IMR-90 (cell line): Measurements from ENCODE around the gene PSEN2. TPM values are rescaled to one million over a fixed set of nuclear protein-coding genes. Genes with fewer than 3 reads are reported as not detected.

ENCODE experiments used
- ATAC-seq: fragments of 200-7000 bp; cut with Tn5 transposase; 2 replicates; pipeline ENCODE4 v1.9.1; 2020; ENCODE audit warnings: low read depth, mild to moderate bottlenecking, moderate library complexity
- BruUV-seq: library from RNA; stranded (reverse); fragments of 400-500 nt; replicated peaks from 2 replicates; lab custom pipeline; 2021; lab: Mats Ljungman, UMichigan
- CTCF ChIA-PET: fragments of 300-600 bp; formaldehyde crosslinking; extraction: SDS; loops from one replicate; lab custom pipeline; 2021; ENCODE audit warnings: antibody characterized with exemption; lab: Yijun Ruan, JAX
- POLR2A ChIA-PET: fragments of 300-600 bp; sonication (Branson Sonifier 250); formaldehyde crosslinking; loops from one replicate; lab custom pipeline; 2022; ENCODE audit warnings: antibody characterized with exemption; ENCODE audit not compliant: unreplicated experiment; lab: Charles Lee
- DNase-seq: peaks from one replicate; pipeline ENCODE4 v3.0.0; 2013
- H2AFZ ChIP-seq: replicated peaks from 2 replicates; pipeline ENCODE3; 2013; ENCODE audit warnings: low read length, mild to moderate bottlenecking; ENCODE audit not compliant: poor library complexity
- H2AK5ac ChIP-seq: 2 replicates; pipeline ENCODE4 v1.6.1; 2013; ENCODE audit warnings: low read depth, low read length, inconsistent platforms
- H2AK9ac ChIP-seq: replicated peaks from 2 replicates; pipeline ENCODE3; 2013; ENCODE audit warnings: mild to moderate bottlenecking, low read depth, low read length, moderate library complexity; ENCODE audit not compliant: poor library complexity
- H2BK120ac ChIP-seq: 2 replicates; pipeline ENCODE4 v1.6.1; 2013; ENCODE audit warnings: low read depth, low read length, inconsistent platforms
- H2BK15ac ChIP-seq: 3 replicates; pipeline ENCODE4 v1.6.1; 2013; ENCODE audit warnings: low read depth, low read length, inconsistent platforms
- H2BK20ac ChIP-seq: 2 replicates; pipeline ENCODE4 v1.6.1; 2013; ENCODE audit warnings: low read depth, mild to moderate bottlenecking, inconsistent platforms, low read length, moderate library complexity
- H2BK5ac ChIP-seq: 2 replicates; pipeline ENCODE4 v1.6.1; 2013; ENCODE audit warnings: mild to moderate bottlenecking, low read depth, low read length, inconsistent platforms; ENCODE audit not compliant: poor library complexity, severe bottlenecking
- H3K14ac ChIP-seq: replicated peaks from 2 replicates; pipeline ENCODE4 v1.6.1; 2013; ENCODE audit warnings: low read depth, low read length, inconsistent platforms
- H3K18ac ChIP-seq: 2 replicates; pipeline ENCODE4 v1.6.1; 2013; ENCODE audit warnings: low read depth, low read length, control low read depth
- H3K23ac ChIP-seq: 2 replicates; pipeline ENCODE4 v1.6.1; 2013; ENCODE audit warnings: low read depth, low read length, inconsistent platforms
- H3K27ac ChIP-seq: 2 replicates; pipeline ENCODE4 v1.5.1; 2013; ENCODE audit warnings: mild to moderate bottlenecking, control low read depth, low read length; ENCODE audit not compliant: insufficient read depth
- H3K27me3 ChIP-seq: 2 replicates; pipeline ENCODE4 v1.6.1; 2013; ENCODE audit warnings: low read length; ENCODE audit not compliant: control insufficient read depth, insufficient read depth
- H3K36me3 ChIP-seq: 2 replicates; pipeline ENCODE4 v1.6.1; 2013; ENCODE audit warnings: low read length, mixed read lengths; ENCODE audit not compliant: control insufficient read depth, insufficient read depth
- H3K4ac ChIP-seq: 2 replicates; pipeline ENCODE4 v1.6.1; 2013; ENCODE audit warnings: low read depth, low read length, inconsistent platforms
- H3K4me1 ChIP-seq: 2 replicates; pipeline ENCODE4 v1.6.1; 2013; ENCODE audit warnings: low read length, mixed read lengths; ENCODE audit not compliant: control insufficient read depth, insufficient read depth
- H3K4me2 ChIP-seq: 2 replicates; pipeline ENCODE4 v1.6.1; 2013; ENCODE audit warnings: low read depth, mild to moderate bottlenecking, control low read depth, low read length, moderate library complexity
- H3K4me3 ChIP-seq: 2 replicates; pipeline ENCODE4 v1.5.1; 2013; ENCODE audit warnings: low read depth, mild to moderate bottlenecking, control low read depth, low read length, moderate library complexity; ENCODE audit not compliant: insufficient read depth
- H3K56ac ChIP-seq: 2 replicates; pipeline ENCODE4 v1.6.1; 2013; ENCODE audit warnings: low read length, inconsistent platforms; ENCODE audit not compliant: insufficient read depth; ENCODE audit errors: extremely low read depth
- H3K79me1 ChIP-seq, 2 experiments: 2 replicates each; pipeline ENCODE4 v1.6.1; 2013; ENCODE audit warnings: low read length in 2 of 2, inconsistent platforms in 1 of 2, low read depth in 1 of 2
- H3K9ac ChIP-seq: 2 replicates; pipeline ENCODE4 v1.6.1; 2013; ENCODE audit warnings: low read depth, low read length, control low read depth
- H3K9me1 ChIP-seq: 2 replicates; pipeline ENCODE4 v1.6.1; 2013; ENCODE audit warnings: low read length, inconsistent platforms; ENCODE audit not compliant: insufficient read depth
- H3K9me3 ChIP-seq: 2 replicates; pipeline ENCODE4 v1.6.1; 2013; ENCODE audit warnings: low read length; ENCODE audit not compliant: control insufficient read depth, insufficient read depth
- H4K20me1 ChIP-seq: 2 replicates; pipeline ENCODE4 v1.6.1; 2013; ENCODE audit warnings: low read length, inconsistent platforms; ENCODE audit not compliant: insufficient read depth
- H4K5ac ChIP-seq: 2 replicates; pipeline ENCODE4 v1.6.1; 2013; ENCODE audit warnings: mild to moderate bottlenecking, low read depth, low read length, control low read depth
- H4K8ac ChIP-seq, 2 experiments: 2 replicates each; pipeline ENCODE4 v1.6.1; 2013; ENCODE audit warnings: low read depth in 2 of 2, low read length in 2 of 2, control low read depth in 1 of 2, inconsistent platforms in 1 of 2
- H4K91ac ChIP-seq: 2 replicates; pipeline ENCODE4 v1.6.1; 2013; ENCODE audit warnings: low read depth, low read length, inconsistent platforms; ENCODE audit not compliant: insufficient read depth
- BHLHE40 ChIP-seq: fragments of 150-350 bp; IDR thresholded peaks from 2 replicates; pipeline ENCODE4 v1.6.1; 2016; ENCODE audit warnings: mild to moderate bottlenecking, low read depth, low read length
- CEBPB ChIP-seq: IDR thresholded peaks from 2 replicates; pipeline ENCODE4 v1.6.1; 2012; ENCODE audit warnings: low read depth, low read length, improper control_type of control experiment
- CHD1 ChIP-seq: IDR thresholded peaks from 2 replicates; pipeline ENCODE4 v1.6.1; 2012; ENCODE audit warnings: low read depth, low read length, improper control_type of control experiment
- FOS ChIP-seq: fragments of 150-350 bp; IDR thresholded peaks from 2 replicates; pipeline ENCODE4 v1.6.1; 2016; ENCODE audit warnings: low read depth, low read length
- MAFK ChIP-seq: IDR thresholded peaks from 2 replicates; pipeline ENCODE4 v1.6.1; 2012; ENCODE audit warnings: low read depth, low read length, improper control_type of control experiment
- MAZ ChIP-seq: IDR thresholded peaks from 2 replicates; pipeline ENCODE4 v1.6.1; 2012; ENCODE audit warnings: low read depth, mild to moderate bottlenecking, low read length, improper control_type of control experiment, moderate library complexity, borderline replicate concordance
- MXI1 ChIP-seq: IDR thresholded peaks from 2 replicates; pipeline ENCODE4 v1.6.1; 2012; ENCODE audit warnings: low read depth, mild to moderate bottlenecking, low read length, moderate library complexity, borderline replicate concordance
- NFE2L2 ChIP-seq: fragments of 150-350 bp; IDR thresholded peaks from 2 replicates; pipeline ENCODE4 v1.6.1; 2016; ENCODE audit warnings: low read depth, mild to moderate bottlenecking, low read length
- POLR2A ChIP-seq: IDR thresholded peaks from 2 replicates; pipeline ENCODE4 v1.6.1; 2012; ENCODE audit warnings: mild to moderate bottlenecking, low read depth, low read length
- RAD21 ChIP-seq: IDR thresholded peaks from 2 replicates; pipeline ENCODE4 v1.6.1; 2012; ENCODE audit warnings: low read length, improper control_type of control experiment
- RCOR1 ChIP-seq: IDR thresholded peaks from 2 replicates; pipeline ENCODE4 v1.6.1; 2012; ENCODE audit warnings: mild to moderate bottlenecking, low read length, improper control_type of control experiment; ENCODE audit not compliant: insufficient replicate concordance
- RFX5 ChIP-seq: IDR thresholded peaks from 2 replicates; pipeline ENCODE4 v1.8.0; 2012; ENCODE audit warnings: low read depth, mild to moderate bottlenecking, low read length, moderate library complexity
- WGBS, 2 experiments: methylation state at CpG; one replicate each; pipeline versions ENCODE4 v1.1.5 to v1.1.7; 2013; ENCODE audit warnings: missing lambda C conversion rate in 2 of 2; ENCODE audit not compliant: insufficient read length in 1 of 2; ENCODE audit errors: extremely low coverage in 2 of 2; 5-methylcytosine and 5-hydroxymethylcytosine counted together
- dilution Hi-C: fragments of 300-500 bp; cut with HindIII; formaldehyde crosslinking; loops from one replicate; pipeline ENCODE4 v1.14.3; 2018; ENCODE audit warnings: low sequenced_read_pairs; ENCODE audit not compliant: unreplicated experiment
- in situ Hi-C: fragments of 300-500 bp; cut with MboI; formaldehyde crosslinking; loops from 3 replicates; pipeline ENCODE4 v1.14.3; 2019; ENCODE audit warnings: low sequenced_read_pairs, inconsistent platforms, mixed read lengths
- intact Hi-C: fragments of 100-400 bp; cut with micrococcal nuclease; formaldehyde crosslinking; loops from 2 replicates; pipeline ENCODE4 v1.10.0; 2022
- polyA plus RNA-seq, 3 experiments: library from polyadenylated mRNA; depleted of rRNA; stranded (reverse); fragments of >200 nt; gene quantifications; 2 replicates each; pipeline ENCODE4 v1.2.3, GENCODE V29; 2012; ENCODE audit warnings: low replicate concordance in 1 of 3
- total RNA-seq: library from RNA; depleted of rRNA; stranded (reverse); fragments of >200 nt; gene quantifications from 2 replicates; pipeline ENCODE4 v1.2.3, GENCODE V29; 2012
- TF ChIP-seq, protein P1 (sequence below): conservative IDR thresholded peaks from 2 replicates; pipeline ENCODE4 v1.5.1; 2012; ENCODE audit warnings: mild to moderate bottlenecking, low read depth, low read length, improper control_type of control experiment
- TF ChIP-seq, protein P2 (sequence below): fragments of 150-350 bp; IDR thresholded peaks from 2 replicates; pipeline ENCODE4 v1.6.1; 2017; ENCODE audit warnings: mild to moderate bottlenecking, antibody characterized with exemption, low read length, low read depth
- TF ChIP-seq, protein P3 (sequence below): fragments of 150-350 bp; IDR thresholded peaks from 2 replicates; pipeline ENCODE4 v1.6.1; 2016; ENCODE audit warnings: low read depth, mild to moderate bottlenecking, low read length, moderate library complexity, borderline replicate concordance

The PSEN2 gene
- total and polyA plus RNA-seq, 2 of the 4 experiments (the other 2 are of a cell fraction) = 15.0 to 24.4 TPM

DNA sequence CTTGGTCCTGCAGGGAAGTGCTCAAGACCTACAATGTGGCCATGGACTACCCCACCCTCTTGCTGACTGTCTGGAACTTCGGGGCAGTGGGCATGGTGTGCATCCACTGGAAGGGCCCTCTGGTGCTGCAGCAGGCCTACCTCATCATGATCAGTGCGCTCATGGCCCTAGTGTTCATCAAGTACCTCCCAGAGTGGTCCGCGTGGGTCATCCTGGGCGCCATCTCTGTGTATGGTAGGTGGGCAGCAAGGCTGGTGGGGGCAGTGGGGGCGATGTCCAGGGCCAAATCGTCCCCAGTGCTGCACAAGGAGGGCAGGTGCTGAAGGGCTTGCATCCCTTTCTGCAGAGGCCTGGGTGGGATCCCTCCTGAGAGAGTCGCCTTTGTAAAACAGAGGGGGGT is 18.4 kb downstream of the PSEN2 start:
- Histone ChIP-seq H3K18ac (no peak overlapping the region), H3K4me1 (no peaks in the 10 kb centered on the region; the same call in 1 of the 2 replicates), H4K8ac (no peak overlapping the region), H3K4me2 (no peak overlapping the region), H3K79me1 (peaks cover 0 to 4% of the 10 kb centered on the region in 2 experiments; a peak in 1 of 4 replicates), H3K4ac (no peak overlapping the region), H3K9me1 (peaks cover 17% of the 10 kb centered on the region), H3K27me3 (no peaks in the 10 kb centered on the region), H2BK20ac (no peak overlapping the region), H2BK5ac (no peak overlapping the region), H4K91ac (no peak overlapping the region), H2BK120ac (no peak overlapping the region), H3K9ac (no peak overlapping the region), H3K4me3 (no peak overlapping the region), H3K9me3 (no peaks in the 10 kb centered on the region), H4K5ac (no peak overlapping the region), H3K56ac (no peak overlapping the region), H2BK15ac (no peak overlapping the region), H3K36me3 (peaks cover 12% of the 10 kb centered on the region), H2AK5ac (no peak overlapping the region), H3K27ac (no peak overlapping the region), H2AFZ (no peak overlapping the region), H3K23ac (no peak overlapping the region), H3K14ac (no peak overlapping the region), H2AK9ac (no peak overlapping the region), H4K20me1 (no peaks in the 10 kb centered on the region)
- DNase-seq (no peak), ATAC-seq (no peak)
- TF ChIP-seq CHD1 (no peak), RAD21 (no peak), POLR2A (no peak), MAFK (no peak), MAZ (no peak), RFX5 (no peak), FOS (no peak), MXI1 (no peak), NFE2L2 (no peak), CEBPB (no peak), BHLHE40 (no peak), RCOR1 (no peak)
- TF ChIP-seq, protein P1, sequence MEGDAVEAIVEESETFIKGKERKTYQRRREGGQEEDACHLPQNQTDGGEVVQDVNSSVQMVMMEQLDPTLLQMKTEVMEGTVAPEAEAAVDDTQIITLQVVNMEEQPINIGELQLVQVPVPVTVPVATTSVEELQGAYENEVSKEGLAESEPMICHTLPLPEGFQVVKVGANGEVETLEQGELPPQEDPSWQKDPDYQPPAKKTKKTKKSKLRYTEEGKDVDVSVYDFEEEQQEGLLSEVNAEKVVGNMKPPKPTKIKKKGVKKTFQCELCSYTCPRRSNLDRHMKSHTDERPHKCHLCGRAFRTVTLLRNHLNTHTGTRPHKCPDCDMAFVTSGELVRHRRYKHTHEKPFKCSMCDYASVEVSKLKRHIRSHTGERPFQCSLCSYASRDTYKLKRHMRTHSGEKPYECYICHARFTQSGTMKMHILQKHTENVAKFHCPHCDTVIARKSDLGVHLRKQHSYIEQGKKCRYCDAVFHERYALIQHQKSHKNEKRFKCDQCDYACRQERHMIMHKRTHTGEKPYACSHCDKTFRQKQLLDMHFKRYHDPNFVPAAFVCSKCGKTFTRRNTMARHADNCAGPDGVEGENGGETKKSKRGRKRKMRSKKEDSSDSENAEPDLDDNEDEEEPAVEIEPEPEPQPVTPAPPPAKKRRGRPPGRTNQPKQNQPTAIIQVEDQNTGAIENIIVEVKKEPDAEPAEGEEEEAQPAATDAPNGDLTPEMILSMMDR = no peak
- TF ChIP-seq, protein P2, sequence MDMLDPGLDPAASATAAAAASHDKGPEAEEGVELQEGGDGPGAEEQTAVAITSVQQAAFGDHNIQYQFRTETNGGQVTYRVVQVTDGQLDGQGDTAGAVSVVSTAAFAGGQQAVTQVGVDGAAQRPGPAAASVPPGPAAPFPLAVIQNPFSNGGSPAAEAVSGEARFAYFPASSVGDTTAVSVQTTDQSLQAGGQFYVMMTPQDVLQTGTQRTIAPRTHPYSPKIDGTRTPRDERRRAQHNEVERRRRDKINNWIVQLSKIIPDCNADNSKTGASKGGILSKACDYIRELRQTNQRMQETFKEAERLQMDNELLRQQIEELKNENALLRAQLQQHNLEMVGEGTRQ = no peak
- TF ChIP-seq, protein P3, sequence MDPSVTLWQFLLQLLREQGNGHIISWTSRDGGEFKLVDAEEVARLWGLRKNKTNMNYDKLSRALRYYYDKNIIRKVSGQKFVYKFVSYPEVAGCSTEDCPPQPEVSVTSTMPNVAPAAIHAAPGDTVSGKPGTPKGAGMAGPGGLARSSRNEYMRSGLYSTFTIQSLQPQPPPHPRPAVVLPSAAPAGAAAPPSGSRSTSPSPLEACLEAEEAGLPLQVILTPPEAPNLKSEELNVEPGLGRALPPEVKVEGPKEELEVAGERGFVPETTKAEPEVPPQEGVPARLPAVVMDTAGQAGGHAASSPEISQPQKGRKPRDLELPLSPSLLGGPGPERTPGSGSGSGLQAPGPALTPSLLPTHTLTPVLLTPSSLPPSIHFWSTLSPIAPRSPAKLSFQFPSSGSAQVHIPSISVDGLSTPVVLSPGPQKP = no peak
- 94% methylated on average over 2 of the region's 8 CpGs; no CpG with 5 or more reads in 1 of the 2 experiments for WGBS, 2 experiments
- ChIA-PET CTCF (no interaction called here), POLR2A (no interaction called here)
- dilution Hi-C loops (no loop called here), in situ Hi-C loops (no loop called here), intact Hi-C loops (no loop called here)
- no TSS peak for BruUV-seq
